GM11168 (cell line): Measurements from ENCODE around the gene BATF.

Experiments
- in situ Hi-C: fragments of 300-500 bp; cut with MboI; formaldehyde crosslinking; loops from one replicate; pipeline ENCODE4 v1.12.0; 2022; ENCODE audit warnings: low sequenced_read_pairs; ENCODE audit not compliant: unreplicated experiment

The BATF gene

DNA sequence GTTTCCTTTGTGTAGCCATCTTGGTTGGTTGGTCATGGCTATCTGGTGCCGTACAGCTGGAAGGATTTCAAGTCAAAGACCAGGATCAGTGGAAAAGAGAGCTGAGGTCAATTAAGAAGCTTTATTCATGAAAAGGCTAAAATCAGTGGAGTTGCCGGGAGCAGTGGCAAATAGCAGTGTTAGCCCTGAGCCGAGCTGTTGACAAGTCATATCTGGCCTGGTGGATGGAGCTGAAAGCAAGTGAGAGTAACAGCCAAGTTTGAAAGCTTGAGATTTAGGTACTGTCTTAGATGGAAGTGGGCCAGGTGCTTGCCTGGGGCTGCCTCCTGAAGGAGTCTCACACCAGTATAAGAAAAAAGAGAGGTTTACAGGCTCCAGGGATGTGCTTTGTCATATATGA is 9.0 kb downstream of the BATF start:
- in situ Hi-C loops, result no loop called here

DNA sequence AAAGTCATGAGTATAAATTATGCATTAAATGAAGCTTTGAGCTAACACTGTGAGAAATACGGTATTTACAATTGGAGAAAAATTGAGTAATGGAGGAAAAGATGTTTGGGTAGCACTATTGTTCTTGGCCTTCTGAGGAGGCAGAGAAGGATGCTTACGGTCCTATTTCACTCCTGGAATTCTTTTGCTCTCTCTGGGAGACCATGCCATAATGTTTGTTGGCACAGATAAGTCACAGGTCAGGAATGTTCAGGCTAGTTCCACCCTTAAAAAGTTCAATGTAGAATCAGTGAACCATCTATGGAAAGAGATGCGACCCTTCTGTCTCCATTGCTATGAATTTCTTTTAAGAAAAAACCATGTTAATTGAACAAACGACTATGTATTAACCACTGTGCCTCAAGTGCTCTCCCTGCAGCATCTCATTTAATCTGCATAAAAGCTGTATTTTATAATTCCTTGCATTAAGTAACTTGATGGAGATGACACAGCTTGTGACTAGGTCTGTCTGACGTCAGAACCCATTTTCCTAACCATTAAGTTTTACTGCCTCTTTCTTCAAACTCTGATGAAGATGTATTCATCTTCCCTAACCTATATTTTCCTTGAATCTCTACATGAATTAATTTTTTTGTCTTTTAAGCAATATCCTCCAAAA is 9.5 kb downstream of the BATF start:
- in situ Hi-C loops, result no loop called here

DNA sequence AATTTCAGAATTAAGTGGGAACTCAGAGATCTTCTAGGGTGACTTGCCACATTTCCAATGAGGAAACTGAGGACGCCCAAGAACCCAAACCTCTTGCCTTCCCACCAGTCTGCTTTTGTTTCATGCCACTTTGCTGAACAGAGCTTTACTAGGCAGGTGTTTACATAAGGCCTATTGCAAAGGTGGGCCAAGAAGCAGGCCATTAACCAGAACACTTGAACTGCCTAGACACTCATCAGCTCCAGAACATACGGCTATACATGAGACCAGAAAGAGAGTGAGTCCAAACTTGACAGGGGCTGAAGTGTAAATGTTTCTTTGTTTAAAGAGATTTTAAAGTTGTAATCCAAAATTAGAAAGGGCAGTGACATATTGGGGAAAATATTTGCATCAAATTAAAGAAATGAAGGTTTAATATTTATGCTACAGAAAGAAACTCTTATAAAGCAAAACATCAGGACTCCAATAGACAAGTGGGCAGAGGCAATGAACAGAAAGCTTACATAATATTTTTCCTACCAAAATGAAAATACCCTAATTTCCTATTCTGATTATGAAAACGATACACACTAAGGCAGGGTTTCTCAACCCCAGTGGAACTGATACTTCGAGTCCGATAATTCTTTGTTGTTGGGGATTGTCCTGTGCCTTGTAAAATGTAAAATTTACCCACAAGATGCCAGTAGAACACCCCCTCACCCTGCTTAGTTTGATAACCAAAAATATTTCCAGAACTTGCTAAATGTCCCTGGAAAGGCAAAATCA is 11.7 kb downstream of the BATF start:
- in situ Hi-C loops, result no loop called here

DNA sequence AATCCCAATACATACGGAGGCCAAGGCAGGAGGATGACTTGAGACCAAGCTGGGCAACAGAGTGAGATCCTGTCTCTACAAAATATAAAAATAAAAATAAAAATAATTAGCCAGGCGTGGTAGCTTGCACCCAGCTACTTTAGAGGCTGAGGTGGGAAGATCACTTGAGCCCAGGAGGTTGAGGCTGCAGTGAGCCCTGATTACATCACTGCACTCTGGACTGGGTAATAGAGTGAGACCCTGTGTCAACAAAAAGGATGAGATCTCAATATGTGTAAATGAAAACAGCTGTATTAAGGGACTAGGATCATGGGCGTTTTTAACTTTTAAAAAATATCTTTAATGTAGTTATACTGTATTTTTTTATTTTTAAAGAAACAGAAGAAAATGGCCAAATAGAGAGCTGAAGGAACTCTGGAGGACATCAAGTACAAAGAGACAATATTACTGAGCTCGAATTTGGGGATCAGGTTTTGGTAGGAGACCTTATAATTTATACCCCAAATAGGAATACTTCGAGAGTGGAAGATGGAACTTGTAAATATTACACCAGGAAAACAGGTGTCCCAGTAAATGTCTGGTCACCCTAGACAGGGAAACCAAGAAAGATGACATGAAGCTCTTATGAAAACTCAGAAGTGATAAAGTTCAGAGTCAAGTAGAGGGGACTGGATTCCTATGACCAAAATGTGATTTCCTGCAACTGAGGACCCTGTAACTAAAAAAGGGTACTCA is 13.1 kb downstream of the BATF start:
- in situ Hi-C loops, result no loop called here

DNA sequence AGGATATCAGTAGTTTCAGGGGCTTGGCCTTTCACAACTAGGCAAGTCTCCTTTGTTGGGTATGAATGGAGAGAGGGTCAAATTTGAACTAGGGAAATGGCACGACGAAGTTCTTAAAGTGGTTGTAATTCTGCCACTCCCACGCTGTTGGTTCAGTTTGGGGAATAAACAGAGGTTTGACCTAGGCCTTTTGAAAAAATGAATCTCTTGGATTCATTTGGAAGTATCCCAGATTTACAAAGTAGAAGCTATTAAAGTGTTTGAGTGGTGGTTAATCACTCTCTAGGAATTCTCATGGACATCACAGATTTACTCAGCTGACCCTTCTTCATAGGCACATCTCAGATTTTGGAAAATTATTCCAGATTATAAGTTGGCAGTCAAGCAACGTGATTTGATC is 14.8 kb downstream of the BATF start:
- in situ Hi-C loops, result no loop called here

DNA sequence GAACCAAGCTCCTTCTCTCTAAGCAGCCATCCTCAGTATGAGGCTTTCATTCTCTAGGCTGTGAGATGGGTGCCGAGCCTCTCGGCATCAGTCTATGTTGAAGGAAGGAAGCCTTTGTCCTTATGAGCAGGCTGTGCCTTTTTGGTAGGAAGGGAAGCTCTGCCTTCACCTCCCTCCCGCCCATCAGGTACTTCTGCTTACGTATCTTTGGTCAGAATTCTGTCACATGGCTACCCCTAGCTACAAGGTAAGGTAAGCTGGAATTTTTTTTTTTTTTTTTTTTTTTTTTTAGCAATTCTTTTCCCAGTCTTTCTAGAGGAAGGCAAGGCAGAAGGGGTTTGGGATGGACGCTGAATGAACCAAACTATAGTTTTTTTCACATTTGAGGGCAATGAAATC is 16.9 kb downstream of the BATF start:
- in situ Hi-C loops, result no loop called here

DNA sequence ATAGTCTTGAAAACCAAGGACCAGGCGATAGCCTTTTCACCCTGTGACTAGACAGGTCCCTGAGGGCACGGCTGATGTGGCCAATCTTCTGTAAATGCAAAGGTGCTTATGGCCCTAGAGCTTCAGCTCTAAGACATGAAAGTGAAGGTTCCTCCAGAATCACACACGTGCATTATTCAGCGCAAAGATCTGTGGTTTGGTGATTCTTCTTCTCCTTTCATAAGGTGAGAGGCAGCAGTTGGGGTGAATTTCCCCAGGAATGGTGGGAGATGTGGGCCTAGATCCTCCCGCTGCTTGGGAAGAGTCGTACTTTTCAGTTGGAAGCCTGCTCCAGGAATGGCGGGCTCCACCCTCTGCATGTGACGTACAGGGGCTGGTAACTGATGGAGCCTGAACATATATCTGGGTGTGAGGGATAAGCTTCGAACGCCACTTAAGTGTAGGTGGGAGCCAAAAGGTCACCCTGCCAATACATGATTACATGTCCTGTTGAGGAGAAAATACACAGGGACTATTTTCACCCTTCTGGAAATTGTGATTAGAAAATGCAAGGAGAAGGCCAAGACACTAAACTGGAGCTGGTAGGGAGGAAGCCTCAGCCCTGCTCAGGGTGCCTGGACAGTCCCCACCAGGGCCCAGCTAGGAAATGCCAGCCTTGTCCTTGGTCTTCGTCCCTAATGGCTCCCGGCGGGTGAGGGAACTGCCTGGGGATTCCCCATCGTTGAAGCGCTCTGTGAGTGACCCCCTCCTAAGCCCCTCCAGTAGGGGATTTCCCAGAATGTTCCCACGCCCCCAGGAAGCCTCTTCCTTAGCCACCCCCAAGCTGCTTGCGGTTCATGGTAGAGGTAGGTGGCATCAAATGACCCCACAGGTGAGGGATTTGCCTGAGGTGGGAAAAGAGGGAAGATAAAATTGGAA is 17.6 kb downstream of the BATF start:
- in situ Hi-C loops, result no loop called here

DNA sequence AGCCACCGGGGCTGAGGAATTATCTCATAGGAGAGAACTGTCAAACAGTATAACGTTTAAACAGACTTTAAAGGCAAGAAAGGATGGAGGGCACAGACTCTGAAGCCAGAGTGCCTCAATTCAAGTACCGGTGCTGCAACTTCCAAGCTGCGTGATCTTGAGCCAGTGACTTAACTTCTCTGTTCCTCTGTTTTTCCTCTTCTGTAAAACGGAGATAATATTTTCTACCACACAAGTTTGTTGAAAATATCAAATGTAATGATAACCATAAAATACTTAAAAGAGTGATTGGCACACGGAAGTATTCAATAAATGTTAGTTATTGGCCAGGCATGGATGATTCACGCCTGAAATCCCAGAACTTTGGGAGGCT is 18.2 kb downstream of the BATF start:
- in situ Hi-C loops, result no loop called here

DNA sequence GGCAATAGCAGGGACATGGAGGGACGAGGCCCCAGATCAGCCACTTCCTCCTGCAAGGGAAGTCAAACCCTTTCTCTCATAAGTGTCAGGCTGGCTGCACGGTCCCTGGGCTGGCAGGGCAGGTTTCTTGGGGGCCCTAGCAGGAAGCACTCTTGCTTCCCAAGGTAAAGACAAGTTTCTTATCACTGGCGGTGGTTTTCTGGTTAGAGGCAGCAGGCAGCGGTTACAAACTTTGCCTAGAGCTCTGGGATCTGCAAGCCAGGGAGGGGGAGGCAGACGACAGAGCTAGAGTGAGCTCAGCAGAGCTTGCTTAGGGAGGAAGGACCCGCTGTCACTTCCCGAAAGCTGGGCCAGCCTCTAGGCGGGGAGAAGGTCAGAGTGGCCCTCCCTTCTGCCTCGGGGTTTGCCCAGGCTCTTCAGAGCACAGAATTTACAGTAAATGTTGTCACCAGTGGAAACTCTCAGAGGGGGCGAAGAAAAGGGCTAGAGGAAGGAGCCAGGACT is 20.4 kb downstream of the BATF start:
- in situ Hi-C loops, result no loop called here

DNA sequence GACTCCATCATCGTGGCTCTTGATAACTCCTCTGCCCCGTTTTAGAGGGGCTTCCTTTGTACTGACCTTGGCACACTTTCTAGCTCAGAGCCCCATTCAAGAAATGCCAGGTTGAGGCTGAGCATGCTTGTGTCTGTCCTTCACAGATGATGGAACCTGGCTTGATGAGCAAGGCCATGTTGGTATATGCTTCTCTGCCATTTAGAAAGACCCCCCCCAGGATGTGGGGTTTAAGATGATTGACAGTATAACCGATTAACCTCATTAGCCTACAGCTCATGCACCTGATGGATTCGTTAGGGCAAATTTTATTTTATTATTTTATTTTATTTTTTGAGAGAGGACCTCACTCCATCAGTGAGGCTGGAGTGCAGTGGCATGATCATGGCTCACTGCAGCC is 21.0 kb downstream of the BATF start:
- in situ Hi-C loops, result no loop called here

DNA sequence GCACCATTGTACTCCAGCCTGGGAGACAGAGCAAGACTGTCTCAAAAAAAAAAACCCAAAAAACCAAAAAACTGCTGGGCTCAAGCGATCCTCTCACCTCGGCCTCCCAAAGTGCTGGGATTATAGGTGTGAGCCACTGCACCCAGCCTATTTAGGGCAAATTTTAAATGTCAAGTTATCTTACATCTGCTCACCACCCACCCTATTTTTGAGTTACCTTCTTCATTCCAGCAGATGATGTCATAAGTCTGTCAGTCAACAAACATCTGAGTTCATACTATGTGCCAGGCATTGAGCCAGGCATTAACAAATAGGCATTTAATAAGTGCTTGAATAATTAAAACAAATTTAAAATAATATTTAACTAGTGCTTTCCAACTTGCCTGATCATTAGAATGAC is 21.5 kb downstream of the BATF start:
- in situ Hi-C loops, result no loop called here

DNA sequence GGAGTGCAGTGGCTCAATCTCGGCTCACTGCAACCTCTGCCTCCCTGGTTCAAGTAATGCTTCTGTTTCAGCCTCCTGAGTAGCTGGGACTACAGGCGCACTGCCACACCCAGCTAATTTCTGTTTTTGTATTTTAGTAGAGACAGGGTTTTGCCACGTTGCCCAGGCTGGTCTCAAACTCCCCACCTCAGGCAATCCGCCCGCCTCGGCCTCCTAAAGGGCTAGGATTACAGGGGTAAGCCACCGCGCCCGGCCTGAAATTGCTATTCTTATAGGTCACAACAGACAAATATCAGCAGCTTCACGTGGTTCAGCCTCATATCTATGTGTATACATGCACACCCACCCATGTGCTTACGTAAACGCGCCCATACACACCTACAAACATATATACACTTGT is 23.6 kb downstream of the BATF start:
- in situ Hi-C loops, result no loop called here

DNA sequence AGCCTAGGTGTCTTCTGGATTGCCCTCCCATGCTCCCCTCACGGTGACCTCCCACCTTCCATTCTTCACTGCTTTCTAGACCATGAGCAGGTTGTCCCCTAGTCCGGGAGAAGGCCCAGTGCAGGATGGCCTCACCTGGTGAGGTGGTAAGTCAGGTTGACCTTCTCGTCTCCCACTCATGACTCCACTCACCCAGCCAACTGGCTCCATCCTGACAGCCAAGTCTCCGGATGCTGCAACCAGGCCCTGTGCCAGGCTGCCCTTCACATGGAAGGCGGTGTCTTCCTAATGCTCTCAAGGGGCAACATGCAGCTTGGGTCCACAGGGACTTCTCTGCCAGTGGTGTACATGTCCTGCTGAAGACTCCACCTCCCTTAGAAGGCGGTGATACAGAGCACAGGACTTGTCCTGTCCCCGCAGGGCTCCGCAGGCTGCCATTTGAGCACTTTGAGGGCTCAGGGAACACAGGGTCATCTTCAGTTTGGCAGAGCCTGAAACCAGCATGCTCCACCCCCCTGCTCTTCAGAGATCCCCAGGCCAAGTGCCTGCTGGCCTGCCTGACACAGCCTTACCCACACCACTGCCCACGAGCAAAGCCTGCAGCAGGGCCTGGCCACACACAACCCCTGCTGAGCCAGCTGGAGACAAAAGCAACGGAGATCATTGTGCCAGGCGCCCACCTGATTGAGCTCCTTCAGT is 25.4 kb downstream of the BATF start:
- in situ Hi-C loops, result no loop called here

DNA sequence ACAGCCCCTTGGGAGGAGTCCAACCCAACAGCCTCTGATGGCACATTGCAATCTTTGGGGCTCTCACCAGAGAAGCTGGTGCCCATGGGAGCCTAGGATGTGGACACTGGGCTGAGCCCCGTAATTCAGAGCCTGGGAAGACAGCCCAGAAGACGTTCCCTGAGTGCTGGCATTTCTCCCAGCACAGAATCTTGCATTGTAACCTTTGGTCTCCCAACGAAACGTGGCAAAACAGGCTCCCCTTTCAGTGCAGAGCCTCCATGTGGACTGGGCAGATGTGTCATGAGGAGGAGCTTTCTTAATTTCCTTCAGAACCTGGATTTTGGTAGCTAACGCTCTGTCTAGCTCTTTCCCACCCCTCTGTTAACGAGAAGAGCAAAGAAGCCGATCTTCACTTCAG is 26.3 kb downstream of the BATF start:
- in situ Hi-C loops, result no loop called here

DNA sequence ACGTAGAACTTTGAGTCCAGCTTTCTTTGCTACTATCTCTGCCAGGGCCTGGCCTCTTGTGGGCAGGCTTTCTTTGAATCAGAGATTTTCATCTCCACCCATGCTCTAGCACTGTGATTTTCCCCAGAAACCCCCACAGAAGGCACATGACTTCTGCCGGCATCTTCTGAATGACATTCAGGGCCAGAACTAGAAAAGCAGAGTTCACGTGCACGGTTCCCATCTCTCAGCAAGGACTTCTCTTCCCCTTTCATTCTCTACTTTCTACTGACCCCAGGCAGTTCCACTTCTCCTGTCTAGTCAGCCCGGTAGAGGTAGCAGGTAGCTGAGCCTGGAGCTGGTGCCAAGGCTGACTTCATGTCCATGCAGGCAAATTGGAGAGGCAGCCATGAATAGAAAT is 26.9 kb downstream of the BATF start:
- in situ Hi-C loops, result no loop called here

DNA sequence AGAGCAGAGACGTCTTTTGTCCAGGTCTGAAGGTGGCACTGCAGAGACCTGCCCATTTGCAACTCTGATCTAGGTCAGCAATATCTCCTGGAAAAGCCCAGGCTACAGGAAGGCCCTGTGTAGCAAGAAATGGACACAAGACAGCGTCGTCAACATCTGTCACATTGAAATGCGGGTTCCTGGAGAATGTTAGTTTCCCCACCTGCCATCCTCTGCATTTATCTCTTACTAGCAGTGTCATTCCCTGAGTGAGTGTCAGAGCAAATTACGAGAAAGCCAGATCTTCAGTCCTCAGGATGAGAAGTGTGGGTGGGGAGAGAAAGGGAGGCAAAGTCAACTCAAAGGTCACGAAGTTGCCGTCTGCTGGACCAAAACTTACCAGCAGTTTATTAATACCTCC is 28.8 kb downstream of the BATF start:
- in situ Hi-C loops, result no loop called here

DNA sequence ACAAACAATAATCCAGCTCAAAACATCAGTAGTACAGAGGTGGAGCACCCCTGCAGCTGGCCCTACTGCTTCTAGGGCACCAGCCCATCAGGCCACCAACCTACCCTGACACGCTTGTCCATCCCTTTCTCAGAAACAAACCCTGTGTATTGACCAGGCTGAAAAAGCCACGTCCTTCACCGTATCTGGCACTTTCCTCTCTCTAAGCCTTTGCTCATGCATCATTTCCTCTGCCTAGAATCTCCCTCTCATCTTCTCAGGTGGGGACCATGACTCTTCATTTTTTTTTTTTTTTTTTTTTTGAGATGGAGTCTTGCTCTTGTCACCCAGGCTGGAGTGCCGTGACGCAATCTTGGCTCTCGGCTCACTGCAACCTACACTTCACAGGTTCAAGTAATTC is 30.9 kb downstream of the BATF start:
- in situ Hi-C loops, result no loop called here

DNA sequence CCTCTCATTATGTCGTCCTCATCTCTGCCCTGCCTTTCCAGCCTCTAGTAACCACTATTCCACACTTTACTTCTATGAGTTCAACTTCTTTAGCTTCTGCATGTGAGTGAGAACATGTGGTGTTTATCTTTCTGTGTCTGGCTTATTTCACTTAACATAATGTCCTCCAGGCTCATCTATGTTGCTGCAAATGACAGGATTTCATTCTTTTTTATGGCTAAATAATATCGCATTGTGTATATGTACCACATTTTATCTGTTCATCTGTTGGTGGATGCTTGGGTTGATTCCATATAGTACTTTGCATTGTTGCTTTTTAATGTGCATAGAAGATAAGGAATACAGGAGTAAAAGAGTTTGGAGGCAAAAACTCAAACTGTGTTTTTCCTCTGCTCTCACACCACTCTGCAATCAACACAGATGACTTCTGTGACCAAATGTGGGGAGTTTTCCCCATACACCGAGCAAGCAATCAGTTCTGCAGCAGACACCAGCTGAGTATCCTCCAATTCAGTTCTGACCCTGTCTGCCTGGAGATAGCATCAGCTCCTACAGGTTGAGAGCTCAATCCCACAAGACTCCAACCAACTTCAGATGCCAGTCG is 31.6 kb downstream of the BATF start:
- in situ Hi-C loops, result no loop called here

DNA sequence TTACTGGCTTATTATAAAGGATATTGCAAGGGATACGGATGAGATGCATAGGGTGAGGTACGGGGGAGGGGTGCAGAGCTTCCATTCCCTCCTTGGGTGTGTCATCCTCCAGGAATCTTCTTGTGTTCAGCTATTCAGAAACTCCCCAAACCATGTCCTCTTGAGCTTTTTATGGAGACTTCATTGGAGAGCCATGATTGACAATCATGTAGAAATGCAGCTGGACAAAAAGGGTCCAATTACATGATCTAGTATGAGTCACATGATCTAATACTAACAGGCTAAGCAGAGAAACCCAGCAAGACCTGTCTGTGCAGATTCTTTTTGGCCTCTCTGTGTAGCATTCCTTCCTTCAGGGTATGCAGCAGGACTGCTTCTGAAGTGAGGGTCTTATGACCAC is 32.2 kb downstream of the BATF start:
- in situ Hi-C loops, result no loop called here
